HG03520 (cell line): ENCODE results near the gene CNTLN.
"Not testable (repeated sequence)": the region's sequence is repeated elsewhere in the genome, so short reads cannot be mapped to it uniquely, and the experiment has no call there.

Experiments
- ATAC-seq: cut with Tn5 transposase; IDR thresholded peaks from one replicate; pipeline ENCODE4 v1.9.1; 2021; ENCODE audit warnings: mild to moderate bottlenecking, moderate library complexity; ENCODE audit not compliant: unreplicated experiment

Gene CNTLN

GRCh38 chr9:17294822-17295624 is 160.2 kb downstream of the CNTLN start:
- ATAC-seq, result no peak

DNA sequence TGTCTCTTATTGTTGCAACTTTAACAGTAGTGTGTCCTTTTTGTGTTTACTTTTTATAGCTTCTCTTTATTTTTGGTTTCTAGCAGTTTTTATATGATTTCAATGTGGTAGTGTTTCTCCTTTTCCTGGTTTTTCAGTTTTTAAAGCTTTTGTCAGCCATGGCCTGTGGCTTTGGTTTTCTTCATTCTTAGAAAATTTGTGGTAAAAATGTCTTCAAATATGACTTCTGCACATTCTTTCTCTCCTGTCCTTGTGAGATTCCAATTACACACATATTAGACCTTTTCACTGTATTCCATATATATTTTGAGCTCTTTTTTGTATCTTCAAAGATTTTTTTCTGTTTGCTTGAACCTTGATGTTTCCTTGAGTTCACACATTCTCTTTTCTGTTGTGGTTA is 180.5 kb downstream of the CNTLN start:
- ATAC-seq, result no peak

- no peak for ATAC-seq
Measured at GRCh38 chr9:17318821-17319320, 184.0 kb downstream of the CNTLN start.

- ATAC-seq, result no peak
Measured at GRCh38 chr9:17319864-17320263, 185.0 kb downstream of the CNTLN start.

GRCh38 chr9:17322882-17323864 is 188.3 kb downstream of the CNTLN start:
- ATAC-seq, result no peak

DNA sequence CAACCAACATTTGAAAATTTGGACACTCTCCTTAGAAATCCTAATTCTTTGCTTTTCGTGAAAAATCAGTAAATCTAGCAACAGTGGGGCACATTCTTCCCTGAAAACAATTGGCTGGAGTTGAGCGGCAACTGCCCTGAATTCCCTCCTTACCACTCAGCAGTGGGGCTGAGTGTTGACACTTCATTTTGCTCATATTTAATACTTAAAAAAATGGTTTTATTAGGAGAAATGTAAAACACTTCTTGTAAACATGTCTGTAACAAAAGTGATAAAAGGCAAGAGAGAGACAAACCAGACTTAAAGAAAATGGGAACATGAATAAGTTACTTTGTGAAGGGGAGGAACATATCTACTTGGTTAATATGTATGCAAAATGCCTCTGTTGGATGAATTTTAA is 193.5 kb downstream of the CNTLN start:
- ATAC-seq, result no peak

- ATAC-seq, result no peak
Measured at GRCh38 chr9:17330097-17330496, 195.3 kb downstream of the CNTLN start.

DNA sequence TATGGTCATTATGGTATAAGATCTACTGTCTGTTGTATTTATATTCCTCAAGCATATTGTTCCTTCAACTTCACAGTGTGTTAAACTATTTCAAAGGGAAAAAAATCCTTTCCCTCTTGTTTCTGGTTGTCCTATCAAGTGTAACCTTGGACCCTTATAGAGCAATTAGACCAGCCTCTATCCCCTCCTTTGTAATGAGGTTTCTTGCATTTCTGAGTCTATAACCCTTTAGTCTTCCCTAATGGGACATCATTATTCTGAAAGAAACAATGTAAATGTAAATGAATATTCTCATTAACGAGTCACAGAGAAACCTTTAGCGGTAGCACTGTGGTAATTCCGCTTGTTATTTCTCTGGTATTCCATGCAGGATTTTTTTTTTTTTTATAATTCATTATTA is 197.3 kb downstream of the CNTLN start:
- no peak for ATAC-seq

DNA sequence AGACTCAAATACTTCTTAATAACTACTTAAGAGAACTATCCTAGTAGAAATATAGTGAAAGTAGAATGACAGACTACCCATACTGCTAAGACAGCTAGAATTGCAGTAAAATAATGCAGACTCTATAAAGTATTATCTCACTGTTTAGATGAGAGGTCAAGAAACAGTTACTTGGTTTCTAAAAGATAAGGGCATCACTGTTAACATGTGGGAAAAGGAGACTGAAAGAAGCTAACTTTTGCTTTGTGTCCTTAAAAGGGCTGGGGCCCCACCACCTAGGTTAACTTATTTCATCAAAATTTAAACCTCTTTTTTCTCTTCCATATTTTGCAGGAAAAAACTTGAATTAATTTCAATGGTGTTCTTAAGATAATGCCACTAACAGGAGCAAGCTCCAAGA is 204.3 kb downstream of the CNTLN start:
- ATAC-seq, result no peak

DNA sequence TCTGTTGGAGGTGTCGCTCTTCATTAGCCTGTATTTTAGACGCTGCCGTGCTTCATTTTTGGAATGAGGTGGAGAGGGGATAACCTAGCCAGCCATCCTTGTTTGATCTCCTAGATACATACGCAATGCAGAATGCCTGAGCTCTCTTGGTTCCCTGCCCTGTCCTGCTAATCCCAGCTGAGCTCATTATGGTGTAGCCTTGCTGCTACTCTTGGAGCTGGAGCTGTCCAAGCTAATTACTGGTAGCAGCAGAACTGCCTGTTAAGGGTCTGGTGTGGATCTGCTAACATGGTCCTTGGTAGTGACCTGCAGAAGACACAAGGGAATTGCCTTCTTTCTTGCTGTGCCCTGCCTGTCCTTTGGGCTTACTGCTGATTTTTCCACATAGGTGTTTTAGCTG is 207.9 kb downstream of the CNTLN start:
- no peak for ATAC-seq

DNA sequence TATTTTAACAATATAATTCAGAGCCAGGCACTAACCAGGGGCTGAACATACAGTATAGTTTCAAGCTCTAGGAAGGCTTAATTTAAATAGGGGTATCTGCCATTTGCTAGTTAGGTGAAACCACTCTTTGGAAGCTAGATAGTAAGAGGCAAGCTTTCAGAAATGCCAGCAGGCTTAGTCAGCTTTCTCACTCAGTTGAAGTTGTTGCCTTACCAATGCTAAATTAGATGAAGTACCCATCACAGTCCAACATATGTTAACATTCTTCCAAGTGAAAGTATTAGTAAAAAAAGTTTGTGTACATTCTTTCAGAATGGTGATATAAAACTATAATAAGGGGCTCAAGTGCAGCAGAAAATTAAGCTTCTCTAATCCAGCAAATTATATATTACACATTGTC is 215.0 kb downstream of the CNTLN start:
- ATAC-seq, result no peak

DNA sequence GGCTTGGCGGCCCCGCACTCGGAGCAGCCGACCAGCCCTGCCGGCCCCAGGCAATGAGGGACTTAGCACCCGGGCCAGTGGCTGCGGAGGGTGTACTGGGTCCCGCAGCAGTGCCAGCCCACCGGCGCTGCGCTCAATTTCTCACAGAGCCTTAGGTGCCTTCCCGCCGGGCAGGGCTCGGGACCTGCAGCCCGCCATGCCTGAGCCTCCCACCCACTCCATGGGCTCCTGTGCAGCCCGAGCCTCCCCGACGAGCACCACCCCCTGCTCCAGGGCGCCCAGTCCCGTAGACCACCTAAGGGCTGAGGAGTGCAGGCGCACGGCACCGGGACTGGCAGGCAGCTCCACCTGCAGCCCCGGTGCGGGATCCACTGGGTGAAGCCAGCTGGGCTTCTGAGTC is 219.2 kb downstream of the CNTLN start:
- ATAC-seq, result not testable (repeated sequence)

- ATAC-seq, result no peak
Measured at GRCh38 chr9:17361378-17361777, 226.5 kb downstream of the CNTLN start.

- ATAC-seq, result no peak
Measured at GRCh38 chr9:17367035-17367434, 232.2 kb downstream of the CNTLN start.

- no peak for ATAC-seq
Measured at GRCh38 chr9:17380126-17380861, 245.5 kb downstream of the CNTLN start.

GRCh38 chr9:17387565-17387964 is 252.7 kb downstream of the CNTLN start:
- no peak for ATAC-seq

- ATAC-seq, result no peak
Measured at GRCh38 chr9:17389026-17389425, 254.2 kb downstream of the CNTLN start.

- no peak for ATAC-seq
Measured at GRCh38 chr9:17394881-17395510, 260.2 kb downstream of the CNTLN start.

GRCh38 chr9:17397166-17397728 is 262.4 kb downstream of the CNTLN start:
- ATAC-seq, result not testable (repeated sequence)

DNA sequence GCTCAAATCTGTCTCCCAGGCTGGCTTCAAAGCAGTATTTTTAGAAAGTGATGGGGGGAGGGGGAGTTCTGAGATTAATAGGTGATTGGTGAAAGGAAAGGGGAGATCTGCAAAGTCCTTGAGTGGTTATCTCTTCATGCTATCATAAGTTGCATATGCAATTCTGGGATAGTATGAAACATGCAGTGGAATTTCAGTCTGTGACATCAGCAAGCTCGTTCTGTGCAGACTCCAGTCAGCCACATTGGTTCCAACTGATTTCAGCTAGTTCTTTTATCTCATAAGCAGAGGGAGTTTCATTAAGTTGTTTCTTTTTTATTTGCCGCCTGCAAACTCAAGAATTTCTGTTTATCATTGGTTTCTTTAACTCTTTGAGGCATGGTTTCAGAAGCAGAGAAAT is 263.5 kb downstream of the CNTLN start:
- ATAC-seq, result no peak
